Endothelial cell (in vitro differentiated cells): ENCODE measurements around the gene SLC66A2. TPM values are rescaled to one million over a fixed set of nuclear protein-coding genes. Genes with fewer than 3 reads are reported as not detected.

Source experiments
- DNase-seq: peaks from one replicate; pipeline ENCODE4 v3.0.0; 2021; ENCODE audit warnings: low spot score
- H3K27ac Mint-ChIP-seq: one replicate; pipeline ENCODE4 v1.8.0; 2021; ENCODE audit warnings: mixed read lengths, inconsistent platforms; ENCODE audit not compliant: unreplicated experiment
- H3K27me3 Mint-ChIP-seq: one replicate; pipeline ENCODE4 v1.8.0; 2021; ENCODE audit warnings: mild to moderate bottlenecking, moderate library complexity, mixed read lengths, inconsistent platforms; ENCODE audit not compliant: unreplicated experiment
- H3K36me3 Mint-ChIP-seq: one replicate; pipeline ENCODE4 v1.8.0; 2021; ENCODE audit warnings: mild to moderate bottlenecking, low read depth, mixed read lengths, inconsistent platforms; ENCODE audit not compliant: unreplicated experiment
- H3K4me1 Mint-ChIP-seq: one replicate; pipeline ENCODE4 v1.8.0; 2021; ENCODE audit warnings: mild to moderate bottlenecking, mixed read lengths, inconsistent platforms; ENCODE audit not compliant: unreplicated experiment
- H3K4me3 Mint-ChIP-seq: one replicate; pipeline ENCODE4 v1.8.0; 2021; ENCODE audit warnings: mild to moderate bottlenecking, mixed read lengths, inconsistent platforms; ENCODE audit not compliant: unreplicated experiment
- H3K9me3 Mint-ChIP-seq: one replicate; pipeline ENCODE4 v1.8.0; 2021; ENCODE audit warnings: mixed read lengths, inconsistent platforms; ENCODE audit not compliant: unreplicated experiment
- total RNA-seq: library from RNA; stranded (reverse); fragmentation: NEBNext Ultra II Directional; extraction: Animal tissue kit (Norgen Biotek cat#: 25700); gene quantifications from one replicate; pipeline ENCODE4 v1.2.1, GENCODE V29; 2021; ENCODE audit not compliant: unreplicated experiment
- TF ChIP-seq, protein P1 (sequence below): fragments of 200-600 bp; sonication (generic); IDR thresholded peaks from one replicate; pipeline ENCODE4 v1.5.0; 2021; ENCODE audit warnings: antibody characterized with exemption; ENCODE audit not compliant: unreplicated experiment

SLC66A2 gene
- total RNA-seq, 1 donor from 2014 or later: 31.8 TPM

DNA sequence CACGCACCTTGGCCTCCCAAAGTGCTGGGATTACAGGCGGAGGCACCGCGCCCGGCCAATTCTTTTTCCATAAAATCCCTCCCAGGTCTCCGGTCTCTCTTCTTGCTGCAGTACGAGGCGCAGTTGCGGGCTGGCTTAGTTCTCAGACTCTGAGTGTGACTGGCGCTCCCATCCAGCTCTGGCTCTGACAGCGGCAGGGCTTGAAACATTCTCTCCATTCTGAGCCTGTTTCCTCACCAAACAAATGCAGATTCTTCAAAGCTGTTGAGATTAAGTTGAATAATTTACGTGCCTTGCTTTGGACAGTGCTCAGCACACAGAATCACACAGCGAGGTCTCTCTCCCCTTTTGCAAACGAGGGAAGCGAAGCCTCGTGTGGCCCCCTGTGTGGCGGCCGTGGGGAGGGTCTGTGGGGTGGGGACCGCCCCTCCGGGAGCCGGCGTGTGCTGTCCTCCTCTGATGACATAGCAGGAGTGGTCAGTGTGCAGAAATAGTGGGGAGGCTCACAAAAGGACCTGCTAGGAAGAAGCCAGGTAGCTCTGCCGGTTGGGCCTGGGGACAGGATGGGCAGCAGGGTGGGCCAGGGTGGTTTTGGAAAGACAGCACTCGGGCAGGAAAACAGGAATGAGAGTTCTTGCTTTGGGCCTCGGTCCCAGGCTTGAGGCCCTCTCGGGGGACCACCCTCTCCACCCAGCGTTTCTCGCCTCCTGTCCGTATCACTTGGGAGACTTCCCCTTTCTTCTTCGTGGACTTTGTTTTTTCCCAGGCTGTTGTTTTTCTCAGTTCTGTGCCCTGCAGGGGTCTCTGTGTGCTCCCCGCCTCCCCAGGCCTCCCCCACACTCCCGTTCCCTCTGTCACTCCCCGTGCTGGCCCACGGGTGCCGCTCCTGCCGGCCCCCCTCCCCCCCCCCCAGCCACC, 78.7 kb downstream of the SLC66A2 start:
- H3K4me1 Mint-ChIP-seq: no peaks in the 10 kb centered on the region
- H3K4me3 Mint-ChIP-seq: no peak overlapping the region
- no peaks in the 10 kb centered on the region for H3K9me3 Mint-ChIP-seq
- peaks cover 8% of the 10 kb centered on the region for H3K27me3 Mint-ChIP-seq
- TF ChIP-seq, protein P1, sequence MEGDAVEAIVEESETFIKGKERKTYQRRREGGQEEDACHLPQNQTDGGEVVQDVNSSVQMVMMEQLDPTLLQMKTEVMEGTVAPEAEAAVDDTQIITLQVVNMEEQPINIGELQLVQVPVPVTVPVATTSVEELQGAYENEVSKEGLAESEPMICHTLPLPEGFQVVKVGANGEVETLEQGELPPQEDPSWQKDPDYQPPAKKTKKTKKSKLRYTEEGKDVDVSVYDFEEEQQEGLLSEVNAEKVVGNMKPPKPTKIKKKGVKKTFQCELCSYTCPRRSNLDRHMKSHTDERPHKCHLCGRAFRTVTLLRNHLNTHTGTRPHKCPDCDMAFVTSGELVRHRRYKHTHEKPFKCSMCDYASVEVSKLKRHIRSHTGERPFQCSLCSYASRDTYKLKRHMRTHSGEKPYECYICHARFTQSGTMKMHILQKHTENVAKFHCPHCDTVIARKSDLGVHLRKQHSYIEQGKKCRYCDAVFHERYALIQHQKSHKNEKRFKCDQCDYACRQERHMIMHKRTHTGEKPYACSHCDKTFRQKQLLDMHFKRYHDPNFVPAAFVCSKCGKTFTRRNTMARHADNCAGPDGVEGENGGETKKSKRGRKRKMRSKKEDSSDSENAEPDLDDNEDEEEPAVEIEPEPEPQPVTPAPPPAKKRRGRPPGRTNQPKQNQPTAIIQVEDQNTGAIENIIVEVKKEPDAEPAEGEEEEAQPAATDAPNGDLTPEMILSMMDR: no peak
- no peak for DNase-seq
- H3K36me3 Mint-ChIP-seq: no peaks in the 10 kb centered on the region
- H3K27ac Mint-ChIP-seq: no peak overlapping the region

DNA sequence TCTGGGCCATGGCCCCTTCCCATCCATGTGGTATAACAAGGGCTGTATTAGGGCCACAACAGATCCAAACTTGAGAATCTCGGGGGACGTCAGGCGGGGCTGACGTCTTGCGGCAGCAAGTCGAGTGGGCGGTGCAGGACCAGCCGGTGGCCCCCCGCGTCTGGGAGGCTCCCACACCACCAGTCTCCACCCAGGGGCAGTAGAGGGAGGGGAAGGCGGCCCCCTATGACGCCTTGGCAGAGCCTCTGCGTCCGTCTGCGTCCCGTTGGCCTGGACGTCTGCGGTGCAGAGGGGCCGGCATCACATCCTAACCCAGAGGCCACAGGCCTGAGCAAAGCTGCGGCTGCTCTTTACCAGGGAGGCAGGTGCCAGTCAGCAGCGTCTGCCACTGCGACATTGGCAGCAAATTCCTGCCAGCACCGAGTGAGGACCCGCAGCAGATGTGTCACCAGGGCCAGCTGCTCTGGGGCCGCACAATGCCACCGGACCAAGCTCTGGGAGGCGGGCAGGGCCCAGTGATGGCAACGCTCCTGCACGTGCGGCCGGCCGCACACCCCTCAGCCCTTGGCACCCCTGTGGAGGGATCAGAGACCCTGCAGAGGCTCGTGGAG, 79.9 kb downstream of the SLC66A2 start:
- peaks cover 7% of the 10 kb centered on the region for H3K27me3 Mint-ChIP-seq
- no peaks in the 10 kb centered on the region for H3K36me3 Mint-ChIP-seq
- TF ChIP-seq, protein P1: no peak
- no peak overlapping the region for H3K4me3 Mint-ChIP-seq
- no peaks in the 10 kb centered on the region for H3K9me3 Mint-ChIP-seq
- H3K27ac Mint-ChIP-seq: no peak overlapping the region
- H3K4me1 Mint-ChIP-seq: no peaks in the 10 kb centered on the region
- no peak for DNase-seq

GRCh38 chr18:79871026-79871390, 80.4 kb downstream of the SLC66A2 start:
- TF ChIP-seq, protein P1: no peak
- Mint-ChIP-seq H3K9me3 (no peaks in the 10 kb centered on the region), H3K27ac (no peak overlapping the region), H3K4me3 (no peak overlapping the region), H3K4me1 (no peaks in the 10 kb centered on the region), H3K36me3 (no peaks in the 10 kb centered on the region), H3K27me3 (peaks cover 7% of the 10 kb centered on the region)
- DNase-seq: no peak

DNA sequence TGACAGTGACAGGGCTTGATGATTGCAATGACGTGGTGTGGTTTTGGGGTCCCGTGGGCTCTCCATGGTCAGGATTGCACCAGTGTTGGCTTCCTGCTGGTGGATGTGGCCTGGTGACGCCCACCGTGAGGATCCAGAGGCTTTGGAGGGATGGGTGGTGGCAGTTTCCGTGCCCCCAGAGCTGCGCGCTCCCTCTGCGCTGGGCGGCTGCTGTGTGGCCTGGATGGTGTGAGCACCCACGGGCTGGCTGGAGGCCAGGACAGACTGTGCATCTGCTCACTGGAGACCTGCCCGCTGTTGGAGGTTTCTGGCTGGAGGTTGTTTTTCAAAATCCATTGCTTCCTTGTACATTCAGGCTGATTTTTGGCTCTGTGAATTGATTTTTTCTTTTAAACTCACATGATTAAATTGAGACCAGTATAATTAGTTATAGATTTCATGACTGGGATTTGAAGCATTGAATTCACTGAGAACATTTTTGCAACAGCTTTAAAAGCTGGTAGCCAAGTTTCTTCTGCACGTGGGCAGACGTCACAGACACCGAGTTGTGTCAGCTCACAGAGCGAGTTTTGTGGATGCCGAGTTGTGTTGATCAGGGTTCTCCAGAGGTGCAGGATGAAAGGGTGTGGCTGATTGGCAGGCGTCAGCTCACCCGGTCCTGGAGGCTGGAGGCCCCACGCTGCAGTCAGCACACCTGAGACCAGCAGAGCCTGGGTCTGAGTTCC, 81.0 kb downstream of the SLC66A2 start:
- TF ChIP-seq, protein P1: no peak
- H3K27ac Mint-ChIP-seq: no peak overlapping the region
- H3K9me3 Mint-ChIP-seq: no peaks in the 10 kb centered on the region
- H3K36me3 Mint-ChIP-seq: no peaks in the 10 kb centered on the region
- H3K4me3 Mint-ChIP-seq: no peak overlapping the region
- H3K27me3 Mint-ChIP-seq: peaks cover 7% of the 10 kb centered on the region
- H3K4me1 Mint-ChIP-seq: no peaks in the 10 kb centered on the region
- no peak for DNase-seq
